ENCODE results near the gene OR3A2.

GRCh38 chr17:3316836-3317235 is 69.3 kb downstream of the OR3A2 start:
- TF ChIP-seq CTCF (conservative IDR thresholded peaks at IDR 0.05; ENCODE audit: low read depth, low read length) (no peak), EZH2 (IDR thresholded peaks at IDR 0.05; ENCODE audit: borderline replicate concordance, low read depth, low read length, poor library complexity, severe bottlenecking) (no peak)
